Erythroblast (primary cell): ENCODE results near the gene PLXNC1.
A peak's percentile ranks its signal among the peaks of the same experiment; 100 is the strongest.
"Not testable (repeated sequence)": the region's sequence is repeated elsewhere in the genome, so short reads cannot be mapped to it uniquely, and the experiment has no call there.

Experiments used
- DNase-seq, 2 experiments: peaks; one replicate each; lab custom pipeline; 2025; lab: John Stamatoyannopoulos, UW
- GATA1 ChIP-seq: IDR thresholded peaks from 2 replicates; pipeline ENCODE4 v1.6.1; 2011; ENCODE audit warnings: low read depth, mild to moderate bottlenecking, control low read depth, low read length, moderate library complexity
- POLR2A ChIP-seq: IDR thresholded peaks from 2 replicates; pipeline ENCODE4 v1.6.1; 2011; ENCODE audit warnings: mild to moderate bottlenecking, low read length

The PLXNC1 gene

DNA sequence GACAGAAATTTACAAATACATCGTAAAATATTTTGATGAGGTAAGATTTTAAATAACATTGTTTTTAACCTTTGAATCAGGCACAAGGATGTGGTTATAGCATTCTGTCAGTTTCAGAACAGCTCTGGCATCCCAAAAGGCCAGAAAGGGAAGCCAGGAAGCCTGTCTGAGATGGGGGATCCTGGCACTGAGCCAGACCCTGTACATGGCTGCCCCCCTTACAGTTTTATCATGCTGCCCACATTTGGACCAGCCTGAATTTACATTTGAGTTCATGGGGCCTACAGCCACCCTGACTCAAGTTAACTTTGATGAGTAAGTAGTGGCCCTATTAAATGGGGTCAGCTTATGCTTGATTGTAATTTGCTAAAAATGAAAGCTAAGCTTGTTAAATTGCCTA, 155.6 kb downstream of the PLXNC1 start:
- no peak for TF ChIP-seq GATA1
- no peak for TF ChIP-seq POLR2A
- no peak for DNase-seq

DNA sequence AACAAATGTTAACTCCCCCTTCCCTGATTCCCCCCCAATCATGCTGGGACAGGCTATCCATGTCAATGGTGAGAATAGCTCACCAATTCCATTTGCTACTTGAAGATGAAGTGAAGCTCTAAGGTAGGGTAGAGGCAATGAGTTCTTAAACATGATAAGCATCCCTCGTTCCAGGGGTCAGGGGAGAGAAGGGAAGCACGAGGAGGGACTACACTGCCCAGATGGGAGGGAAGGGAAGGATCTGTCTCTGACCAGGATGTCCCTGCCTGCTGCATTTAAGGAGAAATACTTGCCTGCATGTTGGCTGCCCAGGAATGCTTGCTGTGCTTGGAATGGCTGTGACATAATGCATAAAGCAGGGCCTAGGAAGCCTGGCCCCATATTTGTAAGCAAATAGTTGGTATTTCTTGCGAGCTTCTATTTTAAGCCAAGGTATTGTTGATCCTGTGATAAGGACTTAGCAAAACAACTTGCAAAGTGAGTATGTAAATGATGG, 156.2 kb downstream of the PLXNC1 start:
- DNase-seq, result no peak
- TF ChIP-seq POLR2A (no peak), GATA1 (no peak)

DNA sequence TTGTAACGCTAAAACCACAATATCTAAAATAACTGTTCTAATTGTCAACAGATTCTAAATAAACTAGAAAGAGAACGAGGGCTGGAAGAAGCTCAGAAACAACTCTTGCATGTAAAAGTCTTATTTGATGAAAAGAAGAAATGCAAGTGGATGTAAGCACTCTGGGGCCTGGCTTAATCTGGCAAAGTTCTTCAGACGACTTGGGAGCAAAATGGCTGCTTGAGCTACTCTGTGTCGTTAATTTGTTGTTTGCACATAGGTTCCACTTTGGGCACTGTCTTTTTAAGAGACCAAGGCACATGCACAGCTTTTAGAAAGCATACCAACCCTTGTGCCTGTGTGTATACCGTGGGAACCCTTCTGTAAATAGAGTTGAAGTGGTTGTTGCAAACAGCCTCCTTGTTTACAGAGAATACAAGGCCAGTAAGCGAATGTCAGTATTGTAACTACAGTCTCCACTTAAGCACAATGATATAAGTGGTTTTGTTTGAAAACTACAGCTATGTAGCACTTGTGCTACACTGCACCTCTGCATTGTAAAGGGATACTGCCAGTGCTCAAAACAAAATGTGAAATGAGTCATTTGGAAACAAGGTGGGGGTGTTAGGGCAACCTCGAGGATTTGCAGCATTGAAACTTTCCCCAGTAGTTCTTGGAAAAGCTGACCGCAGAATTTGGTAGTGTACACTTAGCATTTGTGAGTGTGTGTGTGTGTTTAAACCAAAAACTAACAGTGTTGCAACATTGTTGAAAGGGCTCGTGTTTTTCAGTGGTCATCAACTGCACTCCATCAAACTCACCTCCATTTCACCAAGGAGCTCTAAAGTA, 157.0 kb downstream of the PLXNC1 start:
- DNase-seq, result no peak
- TF ChIP-seq POLR2A, result no peak
- TF ChIP-seq GATA1, result no peak

DNA sequence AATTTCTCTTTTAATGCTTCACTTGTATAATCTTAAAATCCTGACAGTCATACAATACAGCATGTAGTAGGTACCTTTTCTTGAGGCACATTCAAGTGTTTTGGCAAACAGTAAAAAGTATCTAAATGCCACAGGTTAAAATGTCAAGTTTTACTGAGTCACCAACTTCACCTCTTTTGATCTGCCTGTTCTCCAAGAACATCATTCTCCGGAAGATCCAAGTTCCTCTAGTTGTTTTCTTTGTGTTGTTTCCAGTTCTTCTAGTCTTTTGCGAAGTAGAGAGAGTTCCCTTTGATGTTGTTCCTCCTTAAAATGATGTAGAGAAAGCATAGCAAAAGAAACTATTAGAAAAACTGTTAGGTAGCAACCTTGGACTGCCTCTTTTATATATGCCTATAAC, 160.2 kb downstream of the PLXNC1 start:
- DNase-seq, result no peak
- no peak for TF ChIP-seq GATA1
- no peak for TF ChIP-seq POLR2A

DNA sequence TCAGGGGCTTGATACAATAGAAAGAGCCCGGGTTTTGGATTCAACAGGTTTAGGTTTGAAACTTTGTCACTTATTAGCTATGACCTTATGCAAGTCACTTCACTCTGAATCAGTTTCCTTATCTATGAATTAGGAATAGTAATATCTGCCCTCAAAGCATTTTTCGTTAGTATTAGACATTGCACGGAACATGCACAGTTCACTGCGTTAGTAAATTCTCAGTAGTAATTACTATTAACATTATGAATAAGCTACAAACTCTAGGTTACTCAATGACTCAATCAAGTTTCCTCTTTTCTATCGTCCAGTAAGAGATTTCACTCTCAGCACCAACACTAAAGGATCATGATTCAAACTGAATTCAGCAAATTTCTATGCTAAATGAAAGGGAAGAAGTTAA, 161.0 kb downstream of the PLXNC1 start:
- no peak for DNase-seq
- TF ChIP-seq GATA1, result no peak
- TF ChIP-seq POLR2A, result no peak

DNA sequence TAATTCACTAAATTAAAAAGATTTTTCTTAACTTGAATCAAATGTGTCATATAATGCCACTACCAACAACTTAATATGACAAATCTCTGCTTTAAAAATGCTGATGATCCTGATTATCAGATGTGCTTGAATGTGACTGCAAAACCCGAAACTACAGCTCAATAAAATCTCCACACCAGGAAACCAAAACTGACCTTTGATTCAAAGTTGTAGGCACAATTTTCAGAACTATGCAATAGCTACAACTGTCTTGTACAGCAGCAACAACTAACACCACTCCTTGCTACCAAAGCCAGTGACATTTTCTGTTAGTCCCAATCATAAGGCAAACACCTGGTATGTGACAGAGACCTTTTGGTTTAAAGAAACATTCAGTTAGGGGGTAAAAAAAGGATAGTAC, 164.0 kb downstream of the PLXNC1 start:
- DNase-seq, result no peak
- TF ChIP-seq POLR2A, result no peak
- no peak for TF ChIP-seq GATA1

DNA sequence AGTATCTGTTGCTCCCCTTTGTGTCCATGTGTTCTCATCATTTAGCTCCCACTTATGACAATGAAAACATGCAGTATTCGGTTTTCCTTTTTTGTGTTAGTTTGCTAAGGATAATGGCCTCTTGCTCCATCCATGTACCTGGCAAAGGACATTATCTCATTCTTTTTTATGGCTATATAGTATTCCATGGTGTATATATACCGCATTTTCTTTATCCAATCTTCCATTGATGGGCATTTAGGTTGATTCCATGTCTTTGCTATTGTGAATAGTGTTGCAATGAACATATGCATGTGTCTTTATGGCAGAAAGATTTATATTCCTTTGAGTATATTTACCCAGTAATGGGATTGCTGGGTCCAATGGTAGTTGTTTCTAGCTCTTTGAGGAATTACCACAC, 168.2 kb downstream of the PLXNC1 start:
- DNase-seq, result not testable (repeated sequence)

DNA sequence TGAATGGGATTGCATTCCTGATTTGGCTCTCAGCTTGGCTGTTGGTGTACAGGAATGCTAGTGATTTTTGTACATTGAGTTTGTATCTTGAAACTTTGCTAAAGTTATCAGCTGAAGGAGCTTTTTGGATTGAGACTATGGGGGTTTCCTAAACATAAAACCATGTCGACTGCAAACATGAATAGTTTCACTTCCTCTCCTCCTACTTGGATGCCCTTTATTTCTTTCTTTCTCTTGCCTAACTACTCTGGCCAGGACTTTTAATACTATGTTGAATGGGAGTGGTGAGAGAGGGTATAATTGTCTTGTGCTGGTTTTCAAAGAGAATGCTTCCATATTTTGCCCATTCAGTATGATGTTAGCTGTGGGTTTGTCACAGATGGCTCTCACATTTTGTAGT, 169.8 kb downstream of the PLXNC1 start:
- no peak for TF ChIP-seq POLR2A
- TF ChIP-seq GATA1, result no peak
- DNase-seq, result no peak

DNA sequence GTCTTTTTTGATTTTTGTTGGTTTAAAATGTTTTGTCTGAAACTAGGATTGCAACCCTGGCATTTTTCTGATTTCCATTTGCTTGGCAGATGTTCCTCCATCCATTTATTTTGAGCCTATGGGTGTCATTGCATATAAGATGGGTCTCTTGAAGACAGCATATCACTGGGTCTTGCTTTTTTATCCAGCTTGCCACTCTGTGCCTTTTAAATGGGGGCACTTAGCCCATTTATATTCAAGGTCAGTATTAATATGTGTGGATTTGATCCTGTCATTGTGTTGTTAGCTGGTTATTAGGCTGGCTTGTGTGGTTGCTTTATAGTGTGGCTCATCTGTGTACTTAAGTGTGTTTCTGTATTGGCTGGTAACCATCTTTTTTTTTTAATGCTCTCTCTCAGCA, 171.7 kb downstream of the PLXNC1 start:
- DNase-seq, result peak in 1 of 2 experiments; percentile 9
- TF ChIP-seq POLR2A, result no peak
- TF ChIP-seq GATA1, result no peak

DNA sequence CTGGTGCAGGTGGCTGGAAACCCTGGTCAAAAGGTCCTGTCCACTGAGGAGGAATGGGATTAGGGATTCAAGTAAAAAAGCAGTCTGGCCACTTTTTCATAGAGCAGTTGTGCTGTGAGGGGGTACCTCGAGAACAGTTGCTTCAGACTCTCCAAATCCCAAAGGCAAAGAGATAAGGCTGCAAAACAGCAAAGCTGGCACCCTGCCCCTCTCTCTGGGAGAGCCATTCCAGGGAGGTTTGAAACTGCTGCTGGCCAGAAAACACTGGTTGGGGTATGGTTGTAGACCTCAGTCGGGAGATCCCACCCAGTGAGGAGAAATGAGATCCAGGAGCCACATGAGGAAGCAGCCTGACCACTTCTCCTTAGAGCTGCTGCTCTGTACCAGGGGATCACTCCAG, 174.0 kb downstream of the PLXNC1 start:
- no peak for TF ChIP-seq GATA1
- no peak for TF ChIP-seq POLR2A
- no peak for DNase-seq

DNA sequence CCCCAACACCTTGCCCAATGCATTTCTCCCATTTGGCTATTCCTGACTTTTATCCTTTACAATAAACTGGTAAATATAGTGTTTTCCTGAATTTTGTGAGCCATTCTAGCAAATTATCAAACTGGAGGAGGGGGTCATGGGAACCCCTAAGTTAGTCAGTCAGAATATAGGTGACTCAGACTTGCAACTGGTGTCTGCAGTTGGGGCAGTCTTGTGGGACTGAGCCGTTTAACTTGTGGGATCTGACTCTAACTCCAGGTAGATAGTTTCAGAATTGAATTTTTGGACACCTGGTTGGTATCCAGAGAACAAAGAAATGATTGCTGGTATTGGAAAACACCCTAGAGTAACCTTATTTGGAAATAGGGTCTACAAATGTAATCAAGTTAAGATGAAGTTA, 177.9 kb downstream of the PLXNC1 start:
- DNase-seq, result no peak
- TF ChIP-seq POLR2A (no peak), GATA1 (no peak)

DNA sequence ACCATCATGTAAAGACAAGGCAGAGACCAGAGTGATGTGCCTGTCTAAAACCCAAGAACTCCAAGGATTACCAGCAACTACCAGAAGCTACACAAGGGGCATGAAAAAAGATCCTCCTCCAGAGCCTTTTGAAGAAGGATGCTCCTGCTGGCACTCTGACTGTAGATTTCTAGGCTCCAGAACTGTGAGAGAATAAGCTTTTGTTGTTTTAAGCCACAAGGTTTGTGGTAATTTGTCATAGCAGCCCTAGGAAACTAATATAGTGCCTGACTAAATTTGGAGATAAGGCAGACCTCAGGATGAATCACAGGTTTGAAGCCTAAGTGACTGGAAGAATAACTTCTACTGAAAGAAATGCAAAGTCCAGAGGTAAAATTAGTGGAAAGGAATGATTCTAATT, 178.3 kb downstream of the PLXNC1 start:
- TF ChIP-seq POLR2A (no peak), GATA1 (no peak)
- DNase-seq, result no peak

DNA sequence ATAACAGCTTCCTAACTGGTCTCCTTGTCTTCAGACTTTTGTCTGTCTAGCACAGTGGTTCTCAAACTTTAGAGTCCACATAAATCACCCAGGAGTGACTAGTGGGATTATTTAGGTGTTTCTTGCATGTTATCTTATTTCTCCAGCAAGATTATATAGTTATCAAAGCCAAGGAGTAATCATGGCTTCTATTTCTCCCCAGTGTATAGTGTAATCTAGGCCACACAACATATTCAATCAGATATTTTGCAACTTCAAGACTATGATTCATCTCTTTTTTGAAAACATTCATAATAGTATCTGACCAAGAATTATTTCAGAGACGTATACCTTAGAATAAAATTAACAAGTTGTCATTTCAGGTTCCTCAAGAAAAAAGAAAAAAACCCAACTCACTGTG, 179.4 kb downstream of the PLXNC1 start:
- TF ChIP-seq GATA1 (no peak), POLR2A (no peak)
- DNase-seq, result no peak

DNA sequence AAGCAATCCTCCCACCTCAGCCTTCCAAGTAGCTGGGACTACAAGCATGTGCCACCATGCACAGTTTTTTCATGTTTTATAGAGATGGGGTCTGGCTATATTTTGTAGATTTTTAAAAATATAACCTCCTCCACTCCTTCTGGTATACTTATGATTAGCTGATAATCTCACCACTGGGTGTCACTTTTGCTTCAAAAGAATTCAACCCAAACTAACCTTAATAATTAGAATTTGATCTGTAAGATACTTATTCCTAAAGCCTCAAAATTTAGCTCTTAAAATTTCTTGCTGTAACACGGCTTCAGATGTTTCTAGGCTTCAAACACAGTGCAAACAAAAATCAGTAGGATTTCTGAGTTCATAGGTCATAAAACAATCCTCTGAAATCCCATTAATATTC, 181.0 kb downstream of the PLXNC1 start:
- DNase-seq, result peak; percentile 5 to 23
- no peak for TF ChIP-seq GATA1
- no peak for TF ChIP-seq POLR2A

DNA sequence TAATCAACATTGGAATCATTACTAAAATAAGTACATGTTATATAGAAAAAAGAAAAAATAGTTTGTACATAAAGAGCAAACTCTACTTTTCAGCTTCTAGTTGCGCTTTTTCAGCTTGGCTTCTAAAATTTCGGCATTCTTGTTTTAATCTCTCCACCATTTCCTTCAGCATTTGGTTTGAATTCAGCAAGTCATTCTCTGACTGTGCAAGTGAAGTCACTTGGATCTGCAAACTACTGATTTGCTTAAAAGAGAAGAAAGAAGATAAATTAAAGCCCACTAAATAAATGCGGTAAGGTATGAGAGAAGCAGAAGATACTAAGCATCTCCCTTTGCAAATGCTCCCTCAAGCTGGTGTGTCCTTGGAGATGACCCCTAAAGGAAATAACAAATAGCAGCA, 185.0 kb downstream of the PLXNC1 start:
- TF ChIP-seq GATA1, result no peak
- no peak for TF ChIP-seq POLR2A
- DNase-seq, result peak in 1 of 2 experiments; percentile 24
